Measurements from ENCODE around the gene FGD6.
"Not testable (repeated sequence)": the region's sequence is repeated elsewhere in the genome, so short reads cannot be mapped to it uniquely, and the experiment has no call there.

The FGD6 gene

GRCh38 chr12:95197636-95198035 lies 19.6 kb downstream of the FGD6 start:
- TF ChIP-seq CTCF (IDR thresholded peaks at IDR 0.05; ENCODE audit: low read depth, low read length): no peak
- H3K4me3 ChIP-seq (ENCODE audit: low read depth, low read length): no peak overlapping the region

GRCh38 chr12:95196875-95197569 lies 20.2 kb downstream of the FGD6 start:
- H3K4me3 ChIP-seq (ENCODE audit: low read depth, low read length): not testable (repeated sequence)

GRCh38 chr12:95195122-95195521 lies 22.1 kb downstream of the FGD6 start:
- H3K4me3 ChIP-seq (ENCODE audit: low read depth, low read length): no peak overlapping the region
- TF ChIP-seq CTCF (IDR thresholded peaks at IDR 0.05; ENCODE audit: low read depth, low read length): no peak

GRCh38 chr12:95193139-95193538 lies 24.1 kb downstream of the FGD6 start:
- no peak overlapping the region for H3K4me3 ChIP-seq (ENCODE audit: low read depth, low read length)
- TF ChIP-seq CTCF (IDR thresholded peaks at IDR 0.05; ENCODE audit: low read depth, low read length): no peak

- TF ChIP-seq CTCF (IDR thresholded peaks at IDR 0.05; ENCODE audit: low read depth, low read length): no peak
- no peak overlapping the region for H3K4me3 ChIP-seq (ENCODE audit: low read depth, low read length)
Measured at GRCh38 chr12:95192271-95192670, 25.0 kb downstream of the FGD6 start.

GRCh38 chr12:95191060-95191696 lies 26.1 kb downstream of the FGD6 start:
- no peak overlapping the region for H3K4me3 ChIP-seq (ENCODE audit: low read depth, low read length)
- TF ChIP-seq CTCF (IDR thresholded peaks at IDR 0.05; ENCODE audit: low read depth, low read length): no peak

GRCh38 chr12:95187865-95188415 lies 29.3 kb downstream of the FGD6 start:
- no peak for TF ChIP-seq CTCF (IDR thresholded peaks at IDR 0.05; ENCODE audit: low read depth, low read length)
- H3K4me3 ChIP-seq (ENCODE audit: low read depth, low read length): no peak overlapping the region

All from WI38 (cell line).